HG03175 (cell line): ENCODE data around the gene NT5C1B.

Experiments
- ATAC-seq: cut with Tn5 transposase; IDR thresholded peaks from one replicate; pipeline ENCODE4 v1.9.1; 2021; ENCODE audit warnings: mild to moderate bottlenecking, moderate library complexity; ENCODE audit not compliant: unreplicated experiment

Gene NT5C1B

DNA sequence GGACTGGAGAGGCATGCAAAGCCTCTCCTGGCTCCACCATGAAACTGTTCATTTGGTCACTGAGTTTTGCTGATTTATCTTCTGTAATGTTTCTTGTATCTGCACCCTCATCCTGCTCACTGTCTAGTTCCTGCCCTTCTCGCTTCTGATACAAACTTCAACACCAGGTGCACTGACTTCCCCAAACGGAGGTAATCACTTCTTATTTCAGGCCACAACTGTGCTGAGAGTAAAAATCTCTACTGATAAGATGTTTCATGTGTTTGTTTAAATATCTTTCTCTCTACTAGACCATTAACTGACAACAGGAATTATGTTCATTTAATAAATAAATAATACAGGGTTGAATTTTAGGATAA lies 10.9 kb upstream of the NT5C1B start:
- no peak for ATAC-seq

DNA sequence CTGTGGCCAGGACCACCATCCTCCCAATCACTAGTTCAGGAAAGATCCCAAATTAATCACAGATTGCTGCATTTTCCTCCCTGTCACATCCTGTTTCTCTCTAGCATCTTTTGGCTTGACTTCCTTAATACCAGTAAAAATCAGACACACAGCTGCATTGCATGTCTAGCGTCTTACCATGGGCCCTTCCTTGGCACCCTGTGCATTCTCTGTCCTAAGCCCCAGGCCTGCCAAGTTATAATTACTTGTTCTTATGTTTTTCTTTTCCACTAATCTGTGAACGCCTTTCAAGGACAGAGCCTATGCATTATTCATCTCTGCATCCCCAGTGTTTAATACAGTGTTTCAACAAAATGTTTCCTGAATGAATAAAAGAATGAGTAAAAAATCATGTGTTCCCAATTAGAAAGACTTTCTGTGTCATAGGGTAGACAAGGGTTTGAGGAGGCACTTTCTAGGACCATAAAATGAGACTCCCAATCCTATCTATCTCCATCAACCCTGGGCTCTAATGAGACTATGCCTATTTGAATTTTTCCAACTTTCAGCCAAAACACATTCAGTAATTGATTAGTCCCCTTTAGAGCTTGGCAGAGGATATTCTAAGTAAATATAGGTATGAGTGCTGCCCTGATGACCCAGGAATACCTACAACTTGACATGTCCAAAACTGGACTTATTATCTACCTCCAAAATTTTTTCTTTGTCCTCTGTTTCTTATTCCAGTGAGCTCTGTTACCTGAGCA lies 10.3 kb upstream of the NT5C1B start:
- ATAC-seq: no peak

DNA sequence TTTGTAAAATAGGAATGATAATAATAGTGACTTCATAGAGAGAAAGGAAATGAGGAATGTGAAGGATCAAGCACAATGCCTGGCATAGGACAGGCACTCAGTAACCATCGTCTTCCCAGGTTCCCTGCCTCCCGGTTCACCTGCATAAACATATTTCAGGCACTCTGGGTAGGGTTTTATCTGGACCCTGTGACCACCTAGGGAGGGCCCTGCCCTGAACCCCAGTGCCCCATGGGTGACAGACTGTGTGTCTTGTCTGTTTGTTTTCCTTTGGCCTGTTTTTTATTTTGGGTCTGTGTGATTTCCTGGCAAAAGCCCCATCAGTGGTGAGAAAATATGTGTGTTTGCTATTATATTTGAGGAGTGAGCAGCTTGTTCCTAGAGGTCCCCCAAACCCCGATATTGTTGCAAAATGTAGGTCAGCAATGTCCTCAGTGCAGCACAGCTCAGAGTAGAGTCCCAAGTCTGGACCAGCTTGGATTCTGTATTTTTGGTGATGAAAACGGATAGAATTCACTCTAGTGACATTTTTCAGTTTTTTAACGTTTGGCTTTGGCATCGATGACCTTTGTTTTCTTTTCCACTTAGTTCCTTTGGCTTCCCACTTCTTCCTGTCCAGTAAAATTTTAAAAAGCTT lies 9.6 kb upstream of the NT5C1B start:
- no peak for ATAC-seq

DNA sequence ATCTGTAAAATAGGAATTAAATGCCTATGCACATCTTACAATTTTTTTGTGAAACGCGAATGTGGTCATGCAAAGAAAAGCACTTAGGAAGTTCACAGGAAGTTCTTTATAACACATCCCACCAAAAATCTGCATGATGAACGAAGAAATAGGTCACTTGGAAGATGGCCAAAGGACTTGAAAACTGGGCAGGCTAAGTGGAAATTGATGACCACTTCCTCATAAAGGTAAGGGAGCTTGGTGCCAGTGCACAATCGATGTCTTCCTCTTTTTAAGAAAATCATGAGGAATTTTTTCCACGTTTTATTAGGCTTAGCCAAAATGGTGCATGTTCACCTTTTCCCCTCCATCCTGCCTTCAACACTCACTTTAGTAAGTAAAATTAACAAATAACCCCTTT lies 8.2 kb upstream of the NT5C1B start:
- ATAC-seq: no peak

DNA sequence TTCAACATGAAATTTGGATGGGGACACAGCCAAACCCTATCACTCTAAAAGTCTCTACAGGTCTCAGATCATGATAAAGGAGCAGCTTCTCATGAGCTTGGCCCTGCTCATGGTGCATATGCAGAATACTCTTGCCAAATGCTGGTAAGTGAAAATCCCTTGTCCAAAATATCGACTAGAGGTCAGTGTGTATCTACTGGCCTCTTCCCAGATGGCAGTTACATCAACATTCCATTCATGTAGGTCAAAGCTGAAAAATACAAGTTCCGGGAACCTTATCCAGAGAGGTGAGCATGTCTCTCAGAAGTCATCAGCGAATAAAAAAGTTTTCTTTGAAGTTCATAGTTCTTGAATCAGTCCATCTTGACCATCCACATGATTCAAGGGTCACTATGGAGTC lies 7.6 kb upstream of the NT5C1B start:
- no peak for ATAC-seq

DNA sequence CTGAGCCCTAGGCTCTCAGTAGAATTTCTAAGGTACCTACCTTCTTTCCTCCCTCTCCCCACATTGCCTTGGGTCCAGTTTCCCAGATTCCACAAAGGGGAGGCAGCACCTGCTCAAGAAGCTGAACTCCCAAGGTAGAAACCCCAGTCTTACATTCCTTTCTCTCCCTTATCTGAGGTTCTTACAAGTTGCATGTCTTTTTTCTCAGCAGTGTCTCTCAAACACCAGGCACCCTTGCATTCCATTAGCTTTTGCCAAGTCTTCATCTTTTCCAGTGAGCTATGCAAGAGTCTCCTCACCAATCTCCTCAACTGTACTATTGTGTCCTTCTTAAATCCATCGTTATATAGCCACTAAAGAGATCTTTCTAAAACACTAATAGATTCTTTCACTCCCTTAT lies 4.1 kb upstream of the NT5C1B start:
- no peak for ATAC-seq

DNA sequence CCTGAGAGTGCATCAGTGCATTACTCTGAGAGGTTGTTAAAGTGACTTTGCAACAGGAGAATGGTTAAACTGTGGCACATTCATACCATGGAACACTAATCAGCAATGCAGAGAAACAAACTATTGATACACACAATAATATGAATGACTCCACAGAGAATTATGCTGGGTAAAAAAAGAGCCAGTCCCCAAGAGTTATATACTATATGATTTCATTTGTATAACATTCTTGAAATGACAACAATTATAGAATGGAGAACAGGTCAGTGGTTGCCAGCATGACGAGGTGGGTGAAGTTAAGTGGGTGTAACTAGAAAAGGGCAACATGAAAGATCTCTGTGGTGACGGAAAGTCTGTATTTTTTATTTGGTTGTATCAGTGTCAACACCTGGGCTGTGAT lies 3.0 kb upstream of the NT5C1B start:
- no peak for ATAC-seq

DNA sequence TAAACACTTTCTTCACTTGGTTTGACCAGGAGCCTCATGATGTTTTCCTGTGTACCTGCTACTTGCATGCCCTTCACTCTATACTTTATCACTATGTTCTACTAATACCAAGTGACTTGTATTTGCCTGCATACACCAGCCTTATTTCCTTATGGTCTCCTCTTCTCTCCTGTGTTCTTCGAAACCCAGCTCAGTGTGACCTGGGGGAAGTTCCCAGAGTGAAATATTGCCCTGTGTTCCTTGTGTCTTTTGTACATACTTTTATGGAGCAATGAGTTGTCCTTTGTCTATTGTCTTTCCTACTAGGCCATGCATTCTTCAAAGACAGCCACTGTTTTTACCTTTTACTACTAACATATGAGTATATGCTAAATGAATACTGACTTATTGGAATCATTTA lies 567 bp downstream of the NT5C1B start:
- ATAC-seq: no peak

DNA sequence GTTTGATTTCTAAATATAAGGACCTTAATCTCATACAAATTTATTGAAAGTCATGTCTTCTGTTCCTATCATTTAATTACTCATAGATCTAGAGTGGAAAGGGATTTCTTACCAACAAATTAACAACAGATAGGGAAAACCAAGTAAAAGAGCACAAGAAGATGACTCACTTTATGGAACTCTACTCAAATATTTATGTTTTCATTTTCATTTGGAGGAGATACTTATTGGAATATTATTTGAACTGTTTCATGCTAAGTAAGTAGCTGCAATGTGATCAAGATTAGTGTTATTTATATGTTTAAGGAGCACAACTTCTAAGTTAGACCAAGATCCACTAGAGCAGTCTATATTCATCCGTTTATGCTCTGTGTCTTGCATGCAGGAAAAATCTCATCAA lies 1.3 kb downstream of the NT5C1B start:
- ATAC-seq: no peak

DNA sequence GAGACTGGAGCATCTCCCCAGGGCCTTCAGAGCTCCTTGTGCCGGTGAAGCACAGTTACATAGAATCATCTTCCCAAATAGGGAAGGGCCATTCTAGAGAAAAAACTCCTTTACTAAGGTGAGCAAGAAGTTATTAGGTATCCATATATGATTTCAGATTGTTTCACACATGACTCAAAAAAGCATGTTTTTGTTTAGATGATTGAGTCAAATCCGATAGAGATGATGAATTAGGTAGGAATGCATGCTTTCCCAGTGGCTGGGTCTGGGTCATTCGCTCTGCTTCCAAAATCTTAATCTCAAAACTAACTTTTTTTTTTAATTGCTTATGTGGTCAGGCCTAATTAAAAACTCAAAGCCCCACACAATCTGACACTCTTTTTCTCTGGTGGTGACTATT lies 3.8 kb downstream of the NT5C1B start:
- no peak for ATAC-seq

DNA sequence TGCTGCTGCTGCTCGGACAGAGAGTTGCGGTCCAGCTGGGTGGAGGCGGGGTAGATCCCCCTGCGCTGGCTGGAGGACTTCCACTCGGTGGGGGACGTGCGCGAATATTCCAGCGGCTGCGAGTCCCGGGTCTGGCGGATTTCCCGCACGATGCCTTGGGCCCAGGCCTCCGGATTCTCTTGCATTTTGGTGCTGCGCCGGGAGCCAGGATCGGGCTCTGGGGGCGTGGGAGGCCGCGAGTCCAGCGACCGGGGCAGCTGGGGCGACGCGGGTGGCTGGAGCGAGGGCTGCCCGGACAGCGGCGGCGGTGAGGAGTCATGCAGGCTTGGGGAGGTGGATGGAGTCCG lies 4.8 kb downstream of the NT5C1B start:
- ATAC-seq: no peak

DNA sequence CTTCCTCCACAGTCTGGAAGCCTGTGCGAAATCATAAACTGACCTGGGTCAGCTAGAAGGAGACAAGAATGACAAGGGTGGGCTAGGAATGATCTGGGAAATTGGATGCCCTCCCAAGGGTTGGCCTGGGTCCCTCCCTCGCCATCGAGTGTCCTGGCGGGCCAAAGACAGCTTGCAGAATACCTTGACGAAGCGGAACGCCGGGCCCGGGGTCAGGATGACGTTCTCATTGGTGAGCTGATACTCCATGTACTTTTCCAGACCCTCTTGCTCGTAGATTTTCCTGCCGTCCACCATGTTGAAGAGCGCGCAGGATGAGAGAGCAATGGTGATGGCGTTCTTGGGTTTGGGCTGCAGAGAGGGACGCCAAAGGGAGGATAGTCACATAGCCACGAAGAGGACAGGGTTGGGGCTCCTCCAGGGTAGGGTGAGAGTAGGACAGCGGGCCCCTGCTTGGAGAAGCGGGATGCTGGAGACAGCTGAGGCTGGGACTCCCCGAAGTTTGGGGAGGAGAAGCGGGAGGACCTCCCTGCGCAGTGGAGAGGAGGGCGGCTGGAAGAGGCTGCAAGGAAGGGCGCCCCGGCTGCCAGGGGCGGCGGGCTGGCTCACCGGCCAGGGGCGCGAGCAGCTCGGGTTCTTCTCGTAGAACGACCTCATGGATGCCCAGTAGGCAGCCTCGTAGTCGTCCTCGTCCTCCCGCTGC lies 5.3 kb downstream of the NT5C1B start:
- no peak for ATAC-seq

DNA sequence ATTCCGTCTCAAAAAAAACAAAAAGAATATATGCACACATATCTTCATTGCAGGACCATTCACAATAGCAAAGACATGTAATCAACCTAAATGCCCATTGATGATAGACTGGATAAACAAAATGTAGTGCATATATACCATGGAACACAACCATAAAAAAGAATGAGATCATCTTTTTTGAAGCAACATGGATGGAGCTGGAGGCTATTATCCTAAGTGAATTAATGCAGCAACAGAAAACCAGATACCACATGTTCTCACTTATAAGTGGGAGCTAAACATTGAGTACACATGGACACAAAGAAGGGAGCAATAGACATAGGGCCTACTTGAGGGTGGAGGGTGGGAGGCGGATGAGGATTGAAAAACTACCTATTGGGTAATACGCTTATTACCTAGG lies 8.8 kb downstream of the NT5C1B start:
- ATAC-seq: no peak

DNA sequence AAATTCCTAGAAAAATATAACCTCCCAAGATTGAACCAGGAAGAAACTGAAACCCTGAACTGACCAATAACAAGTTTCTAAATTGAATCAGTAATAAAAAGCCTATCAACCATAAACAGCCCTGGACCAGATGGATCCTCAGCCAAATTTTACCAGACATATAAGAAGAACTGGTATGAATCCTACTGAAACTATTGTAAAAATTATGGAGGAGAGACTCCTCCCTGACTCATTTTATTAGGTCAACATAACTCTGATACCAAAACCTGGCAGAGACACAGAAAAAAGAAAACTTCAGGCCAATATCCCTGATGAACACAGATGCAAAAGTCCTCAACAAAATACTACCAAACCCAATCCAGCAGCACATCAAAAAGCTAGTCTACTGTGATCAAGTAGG lies 11.3 kb downstream of the NT5C1B start:
- ATAC-seq: no peak

DNA sequence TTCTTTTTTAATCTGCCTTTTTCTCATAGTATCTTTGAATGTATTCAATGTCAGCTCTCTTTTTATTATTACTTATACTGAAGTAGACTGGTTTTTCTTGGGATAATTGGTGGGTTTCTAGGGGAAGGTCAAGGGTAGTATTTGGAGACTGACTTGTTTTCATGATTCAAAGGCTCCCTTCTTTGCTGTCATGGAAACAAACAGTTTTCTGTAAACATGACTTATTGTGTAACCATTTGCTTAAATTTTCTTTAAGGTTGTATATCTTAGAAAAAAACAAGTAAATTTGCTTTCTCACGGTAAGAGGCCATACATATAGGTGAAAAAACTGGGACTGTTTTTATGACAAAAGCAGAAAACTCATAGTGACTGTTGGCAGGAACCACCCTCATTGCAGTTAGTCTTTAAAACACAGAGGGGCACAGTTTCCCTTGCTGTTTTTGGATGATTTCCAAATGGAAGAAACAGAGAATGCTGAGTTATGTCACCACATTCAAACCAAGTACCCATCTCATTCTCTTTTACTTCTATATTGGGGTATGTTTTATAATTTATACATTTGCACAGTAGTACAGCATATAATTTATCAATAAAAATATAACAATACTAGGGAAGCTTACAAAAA lies 23.1 kb downstream of the NT5C1B start:
- no peak for ATAC-seq

DNA sequence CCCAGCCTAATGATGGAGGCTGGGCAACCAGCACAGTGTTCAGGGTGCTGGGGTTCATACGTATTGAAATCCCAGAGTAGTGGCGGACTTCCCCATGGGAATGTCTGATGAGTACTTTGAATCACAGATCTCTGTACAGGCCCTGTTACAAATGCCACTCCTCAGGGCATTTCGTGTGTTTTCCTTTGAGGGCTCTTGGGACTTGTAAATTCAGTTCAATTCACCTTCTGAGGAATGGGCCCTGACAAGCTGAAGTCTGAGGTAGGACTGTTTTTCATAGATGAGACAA lies 28.6 kb downstream of the NT5C1B start:
- ATAC-seq: no peak

DNA sequence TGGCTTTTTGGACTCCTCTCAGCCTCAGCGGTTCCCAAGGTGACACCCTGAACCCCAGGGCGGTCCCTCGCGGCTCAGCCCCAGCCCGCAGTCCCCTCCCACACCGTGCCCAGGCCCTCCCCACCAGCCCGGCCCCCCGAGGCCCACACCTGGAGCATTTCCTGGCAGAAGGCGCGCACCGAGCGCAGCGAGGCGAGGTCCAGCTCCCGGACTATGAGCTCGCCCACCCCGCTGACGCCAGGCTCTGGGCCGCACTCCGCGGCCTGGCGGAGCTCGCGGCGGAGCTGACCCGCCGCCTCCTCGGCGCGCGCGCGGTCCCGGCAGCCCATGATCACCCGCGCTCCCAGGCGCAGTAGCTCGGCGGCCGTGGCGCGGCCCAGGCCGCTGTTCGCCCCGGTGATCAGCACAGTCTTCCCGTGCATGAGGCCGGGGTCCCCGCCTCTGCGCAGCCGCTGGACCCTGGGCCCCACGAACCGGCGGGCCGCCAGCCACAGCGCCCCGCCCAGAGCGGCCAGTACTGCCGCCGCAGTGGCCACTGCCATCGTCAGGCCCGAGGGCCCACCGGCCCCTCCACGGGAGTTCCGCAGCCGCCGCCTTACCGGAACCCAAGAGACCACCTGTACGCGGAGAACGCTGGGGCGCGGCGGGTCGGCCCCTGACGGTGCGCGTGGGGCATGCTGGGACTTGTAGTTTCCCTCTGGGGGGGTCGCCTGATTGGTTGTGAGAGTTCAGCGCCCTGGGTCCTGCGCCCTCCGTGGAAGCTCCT lies 29.2 kb downstream of the NT5C1B start, which contains the start of gene RDH14:
Gene RDH14, minus strand, starts transcription at position 623 of the 766 bp plus-strand sequence. Its CDS starts 81 bp downstream, at position 542.
- ATAC-seq: peak; percentile 96

DNA sequence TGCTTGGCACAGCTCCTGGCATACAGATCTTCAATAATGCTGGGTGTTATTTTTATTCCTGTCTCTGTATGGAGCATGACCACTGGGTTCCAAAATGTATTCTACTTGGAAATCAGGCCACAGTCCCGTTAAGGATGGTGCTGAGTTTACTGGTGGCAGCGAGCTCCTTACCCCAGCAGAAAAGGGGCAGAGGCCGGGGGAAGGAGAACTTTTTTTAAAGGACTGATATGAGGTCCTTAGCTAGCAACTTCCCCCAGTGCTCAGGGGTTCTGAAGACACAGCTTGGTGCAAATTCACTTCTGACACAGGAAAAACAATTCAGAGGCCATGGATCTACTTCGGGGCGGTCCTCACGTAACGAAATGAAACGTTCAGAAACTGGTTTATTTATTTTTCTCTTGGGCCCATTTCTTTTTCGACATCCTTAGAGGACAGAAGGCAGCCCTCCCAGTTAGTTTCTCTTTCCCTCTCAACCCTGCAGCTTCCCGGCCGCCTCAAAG lies 29.8 kb downstream of the NT5C1B start:
- no peak for ATAC-seq

DNA sequence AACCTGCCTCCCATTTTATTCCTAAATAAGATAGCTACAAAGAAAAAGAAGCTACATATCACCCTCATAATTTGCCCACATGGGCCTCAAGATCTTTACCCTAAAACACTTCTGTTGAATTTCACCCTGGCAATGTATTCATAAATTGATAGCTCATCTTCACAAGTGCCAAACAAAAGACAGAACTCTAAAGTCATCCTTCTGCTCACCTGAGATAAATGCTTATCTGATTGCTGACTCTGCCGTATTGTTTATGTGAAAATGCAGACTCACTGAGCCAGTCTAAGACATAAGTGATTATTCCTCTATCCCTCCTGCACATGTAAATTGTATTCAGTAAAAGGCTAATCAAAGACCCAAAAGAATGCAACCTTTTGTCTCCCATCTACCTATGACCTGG lies 30.9 kb downstream of the NT5C1B start:
- no peak for ATAC-seq

DNA sequence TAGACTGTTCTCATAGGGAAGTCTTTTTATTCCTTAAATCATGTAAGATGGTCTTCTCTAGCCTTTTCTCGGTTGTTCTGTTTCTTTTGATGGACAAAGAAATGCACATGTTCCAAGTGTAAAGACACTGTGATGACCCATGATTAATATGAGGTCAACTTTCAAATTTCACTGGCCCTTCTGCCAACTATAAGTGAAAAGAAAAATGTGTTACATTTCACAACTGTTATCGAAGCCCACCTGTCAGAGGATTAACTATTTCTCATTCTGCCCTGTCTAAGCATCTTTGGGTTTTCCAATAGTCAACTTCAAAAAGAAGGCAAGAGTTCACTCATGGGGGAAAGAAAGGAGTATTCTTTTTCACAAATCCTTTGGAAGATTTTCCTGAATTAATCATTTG lies 32.2 kb downstream of the NT5C1B start:
- no peak for ATAC-seq
